Measurements from ENCODE around the gene GRIN3B.

Gene GRIN3B

DNA sequence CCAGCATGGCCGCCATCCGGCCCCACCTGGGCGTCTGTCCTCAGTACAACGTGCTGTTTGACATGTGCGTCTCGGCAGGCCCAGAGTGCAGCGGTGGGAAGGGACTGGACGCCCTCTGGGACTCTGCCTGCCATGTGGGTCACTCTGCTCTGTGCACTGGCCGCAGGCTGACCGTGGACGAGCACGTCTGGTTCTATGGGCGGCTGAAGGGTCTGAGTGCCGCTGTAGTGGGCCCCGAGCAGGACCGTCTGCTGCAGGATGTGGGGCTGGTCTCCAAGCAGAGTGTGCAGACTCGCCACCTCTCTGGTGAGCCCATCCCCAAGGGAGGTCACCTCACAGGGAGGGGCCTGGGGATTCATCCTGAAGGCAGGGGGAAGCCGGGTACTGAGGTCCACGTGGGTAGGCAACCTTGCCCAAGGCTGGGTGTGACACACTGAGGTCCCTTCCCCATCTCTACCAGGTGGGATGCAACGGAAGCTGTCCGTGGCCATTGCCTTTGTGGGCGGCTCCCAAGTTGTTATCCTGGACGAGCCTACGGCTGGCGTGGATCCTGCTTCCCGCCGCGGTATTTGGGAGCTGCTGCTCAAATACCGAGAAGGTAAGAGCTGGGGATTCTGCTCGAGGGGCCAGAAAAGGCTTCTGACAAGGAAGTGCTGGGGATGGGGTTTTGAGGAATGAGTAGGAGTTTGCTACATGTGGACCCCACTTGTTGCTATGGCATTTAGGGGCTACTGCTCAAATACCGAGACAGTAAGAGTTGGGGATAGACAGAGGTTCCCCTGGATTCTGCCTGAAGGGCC lies 51.0 kb downstream of the GRIN3B start:
- no peak for ATAC-seq (ENCODE audit: low read depth)
- no peak overlapping the region for H3K4me3 Mint-ChIP-seq
- H3K27ac Mint-ChIP-seq: no peak overlapping the region

DNA sequence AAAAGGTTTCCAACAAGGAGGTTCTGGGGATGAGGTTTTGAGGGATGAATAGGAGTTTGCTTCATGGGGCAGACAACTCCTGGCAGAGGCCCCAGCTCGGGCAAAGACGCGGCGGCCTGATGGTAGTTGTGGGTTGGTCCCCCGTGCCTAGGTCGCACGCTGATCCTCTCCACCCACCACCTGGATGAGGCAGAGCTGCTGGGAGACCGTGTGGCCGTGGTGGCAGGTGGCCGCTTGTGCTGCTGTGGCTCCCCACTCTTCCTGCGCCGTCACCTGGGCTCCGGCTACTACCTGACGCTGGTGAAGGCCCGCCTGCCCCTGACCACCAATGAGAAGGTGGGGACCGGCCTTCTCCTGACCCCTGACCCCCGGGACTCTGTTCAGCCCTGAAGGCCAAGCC lies 51.6 kb downstream of the GRIN3B start:
- Mint-ChIP-seq H3K36me3 (peaks cover 16% of the 10 kb centered on the region), H3K27me3 (no peaks in the 10 kb centered on the region), H3K27ac (no peak overlapping the region), H3K9me3 (no peaks in the 10 kb centered on the region), H3K4me3 (no peak overlapping the region), H3K4me1 (peaks cover 11% of the 10 kb centered on the region)
- ATAC-seq (ENCODE audit: low read depth) (no peak), DNase-seq (ENCODE audit: low spot score in 2 of 2) (no peak)

More for the DNA sequence above, 51.0 kb downstream of the GRIN3B start:
- Mint-ChIP-seq H3K9me3 (no peaks in the 10 kb centered on the region), H3K27me3 (no peaks in the 10 kb centered on the region), H3K4me1 (peaks cover 5% of the 10 kb centered on the region), H3K36me3 (peaks cover 10% of the 10 kb centered on the region)
- no peak for DNase-seq (ENCODE audit: low spot score in 2 of 2)

DNA sequence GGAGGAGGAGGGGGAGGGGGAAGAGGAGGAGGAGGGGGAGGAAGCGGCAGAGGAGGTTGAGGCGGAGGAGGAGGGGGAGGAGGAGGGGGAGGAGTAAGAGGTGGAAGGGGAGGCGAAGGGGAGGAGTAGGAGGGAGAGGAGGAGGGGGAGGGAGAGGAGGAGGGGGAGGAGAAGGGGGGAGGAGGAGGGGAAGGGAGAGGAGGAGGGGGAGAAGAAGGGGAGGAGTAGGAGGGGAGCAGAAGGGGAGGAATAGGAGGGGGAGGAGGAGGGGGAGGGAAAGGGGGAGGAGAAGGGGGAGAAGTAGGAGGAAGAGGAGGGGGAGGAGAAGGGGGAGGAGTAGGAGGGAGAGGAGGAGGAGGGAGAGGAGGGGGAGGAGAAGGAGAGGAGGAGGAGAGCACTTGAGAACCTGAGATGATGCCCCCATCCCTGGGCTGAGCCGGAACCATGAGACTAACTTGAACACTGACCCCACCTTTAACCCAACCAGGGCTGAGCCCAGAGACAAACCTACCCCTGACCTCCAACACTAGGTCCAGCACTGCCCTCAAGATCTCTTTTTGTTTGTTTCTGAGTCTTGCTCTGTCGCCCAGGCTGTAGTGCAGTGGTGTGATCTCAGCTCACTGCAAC lies 52.2 kb downstream of the GRIN3B start:
- Mint-ChIP-seq H3K36me3 (peaks cover 20% of the 10 kb centered on the region), H3K9me3 (no peaks in the 10 kb centered on the region), H3K27me3 (no peaks in the 10 kb centered on the region), H3K4me1 (peaks cover 12% of the 10 kb centered on the region), H3K4me3 (no peak overlapping the region), H3K27ac (no peak overlapping the region)
- ATAC-seq (ENCODE audit: low read depth) (no peak), DNase-seq (ENCODE audit: low spot score in 2 of 2) (no peak)

DNA sequence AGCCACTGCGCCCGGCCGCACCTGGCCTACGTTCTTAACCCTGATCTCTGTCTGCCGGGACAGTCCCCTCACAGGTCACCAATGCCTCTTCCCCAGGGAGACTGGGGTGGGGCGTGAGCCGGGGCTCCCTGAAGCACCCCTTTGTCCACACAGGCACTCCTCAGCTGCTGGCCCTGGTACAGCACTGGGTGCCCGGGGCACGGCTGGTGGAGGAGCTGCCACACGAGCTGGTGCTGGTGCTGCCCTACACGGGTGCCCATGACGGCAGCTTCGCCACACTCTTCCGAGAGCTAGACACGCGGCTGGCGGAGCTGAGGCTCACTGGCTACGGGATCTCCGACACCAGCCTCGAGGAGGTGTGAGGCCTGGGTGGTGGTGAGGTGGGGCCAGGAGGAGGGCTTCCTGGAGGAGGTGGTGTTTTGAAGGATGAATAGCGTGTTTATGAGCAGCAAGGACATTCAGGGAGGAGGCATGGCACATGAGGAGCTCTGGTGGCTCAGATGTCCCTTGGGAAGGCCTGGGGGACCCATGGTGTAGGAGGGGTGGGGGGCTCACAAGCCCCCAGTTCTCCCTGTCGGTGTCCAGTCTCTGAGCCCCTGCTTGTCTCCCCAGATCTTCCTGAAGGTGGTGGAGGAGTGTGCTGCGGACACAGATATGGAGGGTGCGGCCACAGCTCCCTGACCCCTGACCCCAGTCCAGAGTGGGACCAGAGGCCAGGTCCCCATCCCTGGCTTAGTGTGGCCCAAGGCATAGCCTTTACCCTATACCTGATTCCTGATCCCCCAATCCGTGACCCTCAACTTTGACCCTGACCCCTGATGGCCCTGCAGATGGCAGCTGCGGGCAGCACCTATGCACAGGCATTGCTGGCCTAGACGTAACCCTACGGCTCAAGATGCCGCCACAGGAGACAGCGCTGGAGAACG lies 53.2 kb downstream of the GRIN3B start:
- Mint-ChIP-seq H3K4me3 (no peak overlapping the region), H3K27ac (no peak overlapping the region), H3K9me3 (no peaks in the 10 kb centered on the region), H3K36me3 (peaks cover 22% of the 10 kb centered on the region), H3K27me3 (no peaks in the 10 kb centered on the region), H3K4me1 (peaks cover 21% of the 10 kb centered on the region)
- ATAC-seq (ENCODE audit: low read depth) (no peak), DNase-seq (ENCODE audit: low spot score in 2 of 2) (no peak)

DNA sequence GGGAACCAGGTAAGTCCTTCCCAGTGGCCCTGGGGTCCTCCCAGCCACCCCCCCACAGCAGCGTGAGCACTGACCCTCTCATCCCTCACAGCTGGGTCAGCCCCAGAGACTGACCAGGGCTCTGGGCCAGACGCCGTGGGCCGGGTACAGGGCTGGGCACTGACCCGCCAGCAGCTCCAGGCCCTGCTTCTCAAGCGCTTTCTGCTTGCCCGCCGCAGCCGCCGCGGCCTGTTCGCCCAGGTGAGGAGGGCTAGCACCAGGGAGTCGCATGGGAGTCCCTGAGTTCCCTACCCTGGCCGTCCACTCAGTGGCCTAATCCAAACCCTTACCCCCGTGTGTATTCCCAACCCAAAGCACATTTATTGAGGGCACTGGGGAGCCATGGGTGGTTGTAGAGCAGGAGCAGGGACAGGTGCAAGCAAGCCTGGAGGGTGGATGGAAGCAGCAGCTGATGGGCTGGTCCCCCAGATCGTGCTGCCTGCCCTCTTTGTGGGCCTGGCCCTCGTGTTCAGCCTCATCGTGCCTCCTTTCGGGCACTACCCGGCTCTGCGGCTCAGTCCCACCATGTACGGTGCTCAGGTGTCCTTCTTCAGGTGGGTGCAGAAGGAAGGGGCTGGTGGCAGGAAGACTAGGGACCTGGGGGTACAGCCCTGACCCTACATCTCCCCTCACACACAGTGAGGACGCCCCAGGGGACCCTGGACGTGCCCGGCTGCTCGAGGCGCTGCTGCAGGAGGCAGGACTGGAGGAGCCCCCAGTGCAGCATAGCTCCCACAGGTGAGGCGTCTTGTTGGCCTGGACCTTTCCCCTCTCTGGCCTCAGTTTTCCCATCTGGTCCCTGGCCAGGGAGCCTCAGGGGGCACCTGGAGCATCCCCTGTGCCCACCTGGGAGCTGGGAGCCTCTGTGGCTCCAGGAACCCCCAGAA lies 54.1 kb downstream of the GRIN3B start:
- H3K4me3 Mint-ChIP-seq: no peak overlapping the region
- DNase-seq (ENCODE audit: low spot score in 2 of 2) (no peak), ATAC-seq (ENCODE audit: low read depth) (no peak)
- peaks cover 23% of the 10 kb centered on the region for H3K4me1 Mint-ChIP-seq
- H3K27ac Mint-ChIP-seq: no peak overlapping the region
- H3K9me3 Mint-ChIP-seq: no peaks in the 10 kb centered on the region
- peaks cover 23% of the 10 kb centered on the region for H3K36me3 Mint-ChIP-seq
- H3K27me3 Mint-ChIP-seq: no peaks in the 10 kb centered on the region

DNA sequence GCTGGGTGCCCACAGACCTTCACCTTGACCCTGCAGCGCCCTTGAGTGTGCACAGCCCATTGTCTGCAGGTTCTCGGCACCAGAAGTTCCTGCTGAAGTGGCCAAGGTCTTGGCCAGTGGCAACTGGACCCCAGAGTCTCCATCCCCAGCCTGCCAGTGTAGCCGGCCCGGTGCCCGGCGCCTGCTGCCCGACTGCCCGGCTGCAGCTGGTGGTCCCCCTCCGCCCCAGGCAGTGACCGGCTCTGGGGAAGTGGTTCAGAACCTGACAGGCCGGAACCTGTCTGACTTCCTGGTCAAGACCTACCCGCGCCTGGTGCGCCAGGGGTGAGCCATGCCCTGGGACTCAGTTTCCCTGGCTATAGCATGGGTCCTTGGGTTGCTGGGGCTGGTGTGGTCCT lies 54.8 kb downstream of the GRIN3B start:
- Mint-ChIP-seq H3K9me3 (no peaks in the 10 kb centered on the region), H3K27me3 (no peaks in the 10 kb centered on the region), H3K4me1 (peaks cover 23% of the 10 kb centered on the region), H3K4me3 (no peak overlapping the region), H3K27ac (no peak overlapping the region), H3K36me3 (peaks cover 26% of the 10 kb centered on the region)
- no peak for ATAC-seq (ENCODE audit: low read depth)
- DNase-seq (ENCODE audit: low spot score in 2 of 2): no peak

DNA sequence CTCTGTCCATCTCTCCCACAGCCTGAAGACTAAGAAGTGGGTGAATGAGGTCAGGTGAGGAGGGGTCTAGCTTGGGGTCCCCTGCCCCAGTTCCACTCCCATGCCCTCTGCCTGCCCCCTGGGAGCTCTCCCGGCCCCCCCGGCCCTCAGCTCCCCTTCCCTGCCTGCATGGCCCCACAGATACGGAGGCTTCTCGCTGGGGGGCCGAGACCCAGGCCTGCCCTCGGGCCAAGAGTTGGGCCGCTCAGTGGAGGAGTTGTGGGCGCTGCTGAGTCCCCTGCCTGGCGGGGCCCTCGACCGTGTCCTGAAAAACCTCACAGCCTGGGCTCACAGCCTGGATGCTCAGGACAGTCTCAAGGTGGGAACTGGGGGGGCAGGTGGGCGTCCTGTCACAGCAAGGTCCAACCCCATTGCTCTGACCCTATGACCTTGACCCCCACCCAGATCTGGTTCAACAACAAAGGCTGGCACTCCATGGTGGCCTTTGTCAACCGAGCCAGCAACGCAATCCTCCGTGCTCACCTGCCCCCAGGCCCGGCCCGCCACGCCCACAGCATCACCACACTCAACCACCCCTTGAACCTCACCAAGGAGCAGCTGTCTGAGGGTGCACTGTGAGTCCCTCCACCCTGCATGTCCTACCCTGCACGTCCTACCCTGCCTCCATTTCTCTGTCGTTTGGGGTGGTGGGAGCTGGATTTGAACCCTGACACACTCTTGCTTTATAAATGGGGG lies 55.8 kb downstream of the GRIN3B start:
- H3K9me3 Mint-ChIP-seq: no peaks in the 10 kb centered on the region
- peaks cover 26% of the 10 kb centered on the region for H3K36me3 Mint-ChIP-seq
- no peak overlapping the region for H3K27ac Mint-ChIP-seq
- H3K4me3 Mint-ChIP-seq: no peak overlapping the region
- ATAC-seq (ENCODE audit: low read depth) (no peak), DNase-seq (ENCODE audit: low spot score in 2 of 2) (no peak)
- H3K4me1 Mint-ChIP-seq: peaks cover 23% of the 10 kb centered on the region
- H3K27me3 Mint-ChIP-seq: no peaks in the 10 kb centered on the region

DNA sequence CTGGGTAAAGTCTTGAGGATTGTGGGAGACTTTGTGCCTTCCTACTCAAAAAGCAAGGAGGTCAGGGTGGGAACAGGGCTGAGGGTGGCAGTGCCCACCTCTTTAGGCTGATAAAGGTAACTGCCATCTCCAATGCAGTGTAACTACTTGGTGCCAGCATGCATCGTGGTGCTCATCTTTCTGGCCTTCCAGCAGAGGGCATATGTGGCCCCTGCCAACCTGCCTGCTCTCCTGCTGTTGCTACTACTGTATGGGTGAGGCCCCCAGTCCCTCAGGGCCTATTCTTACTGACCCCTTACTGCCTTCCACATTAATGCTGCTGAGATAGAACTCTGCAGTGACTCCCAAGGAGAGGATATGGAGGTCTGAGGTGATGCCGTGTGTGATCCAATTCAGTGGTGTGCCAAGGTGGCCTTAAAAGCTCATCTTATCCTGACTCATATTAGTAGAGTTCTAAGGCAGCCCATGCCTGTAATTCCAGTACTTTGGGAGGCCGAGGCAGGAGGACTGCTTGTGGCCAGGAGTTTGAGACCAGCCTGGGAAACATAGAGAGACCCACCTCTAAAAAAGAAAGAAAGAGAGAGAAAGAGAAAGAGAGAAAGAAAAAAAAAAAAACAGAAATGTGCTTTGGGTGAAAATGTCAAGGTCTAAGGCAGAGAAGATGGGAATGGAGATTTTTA lies 57.1 kb downstream of the GRIN3B start:
- no peaks in the 10 kb centered on the region for H3K9me3 Mint-ChIP-seq
- peak overlapping the region; percentile 35 for H3K27ac Mint-ChIP-seq
- DNase-seq (ENCODE audit: low spot score in 2 of 2): no peak
- no peaks in the 10 kb centered on the region for H3K27me3 Mint-ChIP-seq
- H3K4me1 Mint-ChIP-seq: peaks cover 24% of the 10 kb centered on the region
- no peak overlapping the region for H3K4me3 Mint-ChIP-seq
- peak; percentile 73 for ATAC-seq (ENCODE audit: low read depth)
- H3K36me3 Mint-ChIP-seq: peaks cover 29% of the 10 kb centered on the region

DNA sequence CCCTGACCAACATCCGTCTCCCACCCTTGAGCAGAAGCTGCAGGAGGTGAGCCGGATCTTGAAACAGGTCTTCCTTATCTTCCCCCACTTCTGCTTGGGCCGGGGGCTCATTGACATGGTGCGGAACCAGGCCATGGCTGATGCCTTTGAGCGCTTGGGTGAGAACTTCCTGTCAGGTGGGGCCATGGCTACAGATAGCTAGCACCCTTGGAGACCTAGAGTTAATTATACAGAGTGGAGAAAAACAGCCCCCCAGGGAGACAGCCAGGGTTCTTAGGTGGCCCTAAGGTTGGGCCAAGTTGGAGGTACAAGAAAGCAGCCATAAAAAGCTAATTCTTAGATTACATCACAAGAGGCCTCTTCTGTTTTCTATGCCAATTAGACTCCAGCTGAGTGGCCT lies 57.9 kb downstream of the GRIN3B start:
- H3K9me3 Mint-ChIP-seq: no peaks in the 10 kb centered on the region
- no peaks in the 10 kb centered on the region for H3K27me3 Mint-ChIP-seq
- H3K4me3 Mint-ChIP-seq: peak overlapping the region; percentile 24
- peaks cover 34% of the 10 kb centered on the region for H3K36me3 Mint-ChIP-seq
- ATAC-seq (ENCODE audit: low read depth) (peak; percentile 60), DNase-seq (ENCODE audit: low spot score in 2 of 2) (no peak)
- no peak overlapping the region for H3K27ac Mint-ChIP-seq
- peaks cover 28% of the 10 kb centered on the region for H3K4me1 Mint-ChIP-seq

Data from memory B cell (primary cell).